Activated CD4-positive, alpha-beta T cell treated with anti-CD3 and anti-CD28 coated beads, Interleukin-2, amount 10 ng/mL, durations not matched to agents 24 days and 14 days (primary cell): ENCODE measurements around the gene SCMH1. TPM values are rescaled to one million over a fixed set of nuclear protein-coding genes. Genes with fewer than 3 reads are reported as not detected.
"Not testable (repeated sequence)": the region's sequence is repeated elsewhere in the genome, so short reads cannot be mapped to it uniquely, and the experiment has no call there.

Experiments
- DNase-seq: peaks from one replicate; pipeline ENCODE4 v3.0.0; 2022
- H3K27ac Mint-ChIP-seq: one replicate; pipeline ENCODE4 v1.8.0; 2022; ENCODE audit warnings: mild to moderate bottlenecking, mixed read lengths
- H3K27me3 Mint-ChIP-seq: one replicate; pipeline ENCODE4 v1.8.0; 2022; ENCODE audit warnings: mixed read lengths
- H3K36me3 Mint-ChIP-seq: one replicate; pipeline ENCODE4 v1.8.0; 2022; ENCODE audit warnings: low read depth, mild to moderate bottlenecking, mixed read lengths
- H3K4me1 Mint-ChIP-seq: one replicate; pipeline ENCODE4 v1.8.0; 2021; ENCODE audit warnings: mixed read lengths
- H3K4me3 Mint-ChIP-seq: one replicate; pipeline ENCODE4 v1.8.0; 2022; ENCODE audit warnings: mild to moderate bottlenecking, moderate library complexity, mixed read lengths
- H3K9me3 Mint-ChIP-seq: one replicate; pipeline ENCODE4 v1.8.0; 2021; ENCODE audit warnings: mixed read lengths
- intact Hi-C: fragments of 100-400 bp; cut with micrococcal nuclease; formaldehyde crosslinking; loops from one replicate; pipeline ENCODE4 v1.15.1; 2023
- total RNA-seq: library from RNA; stranded (reverse); gene quantifications from 2 replicates; pipeline ENCODE4 v1.2.3, GENCODE V29; 2022

The SCMH1 gene
- total RNA-seq, 1 donor from 2014 or later: 23.3 TPM

GRCh38 chr1:41240781-41241353, 1.2 kb downstream of the SCMH1 start:
- Mint-ChIP-seq H3K27ac (peak overlapping the region; percentile 80), H3K4me1 (peaks cover 19% of the 10 kb centered on the region), H3K36me3 (no peaks in the 10 kb centered on the region), H3K9me3 (no peaks in the 10 kb centered on the region), H3K4me3 (peak overlapping the region; percentile 82), H3K27me3 (no peaks in the 10 kb centered on the region)
- DNase-seq: no peak
- intact Hi-C loops: no loop called here

- Mint-ChIP-seq H3K36me3 (no peaks in the 10 kb centered on the region), H3K4me3 (peak overlapping the region; percentile 82), H3K27ac (no peak overlapping the region), H3K27me3 (no peaks in the 10 kb centered on the region), H3K4me1 (peaks cover 14% of the 10 kb centered on the region), H3K9me3 (no peaks in the 10 kb centered on the region)
- intact Hi-C loops: no loop called here
- peak; percentile 60 for DNase-seq
Measured at GRCh38 chr1:41239988-41240610, 2.0 kb downstream of the SCMH1 start.

DNA sequence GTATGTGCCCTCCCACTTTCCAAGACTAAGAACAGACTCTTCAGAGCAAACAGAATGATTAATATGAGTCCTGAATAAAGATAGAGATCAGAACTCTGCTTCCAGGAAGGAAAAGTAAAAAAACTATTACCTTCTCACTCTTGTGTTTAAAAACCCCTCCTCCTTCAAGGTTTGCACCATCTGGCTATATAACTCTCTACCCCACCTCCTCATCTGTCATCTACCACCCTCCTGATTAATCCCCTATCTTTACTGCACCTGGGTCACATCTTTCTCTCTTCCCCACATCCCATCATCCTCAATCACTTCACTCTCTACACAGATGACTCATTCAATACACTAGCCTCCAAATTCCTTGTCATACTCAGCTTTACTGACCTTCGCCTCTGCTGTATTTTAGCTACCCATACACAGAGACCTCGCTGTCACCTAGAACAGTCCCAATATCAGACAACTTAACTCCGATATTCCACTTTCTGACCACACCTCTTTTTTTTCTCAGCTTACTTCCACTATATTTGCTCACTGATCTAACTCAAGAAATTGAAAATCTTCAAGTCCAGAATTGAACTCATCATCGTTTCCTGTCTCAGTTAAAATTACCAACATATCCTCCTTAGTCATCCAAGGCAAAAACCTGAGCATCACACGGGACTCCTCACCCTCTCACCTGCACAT, 3.7 kb downstream of the SCMH1 start:
- no peaks in the 10 kb centered on the region for H3K9me3 Mint-ChIP-seq
- H3K4me3 Mint-ChIP-seq: no peak overlapping the region
- no peaks in the 10 kb centered on the region for H3K27me3 Mint-ChIP-seq
- no peak overlapping the region for H3K27ac Mint-ChIP-seq
- peaks cover 12% of the 10 kb centered on the region for H3K4me1 Mint-ChIP-seq
- no peaks in the 10 kb centered on the region for H3K36me3 Mint-ChIP-seq
- intact Hi-C loops: loop anchor here (1.0 kb wide), 1 partner anchor 254 kb away; no protein-coding TSS in a partner anchor
- DNase-seq: no peak

GRCh38 chr1:41236781-41237180, 5.3 kb downstream of the SCMH1 start:
- peak; percentile 26 for DNase-seq
- Mint-ChIP-seq H3K27me3 (no peaks in the 10 kb centered on the region), H3K4me3 (no peak overlapping the region), H3K4me1 (peaks cover 7% of the 10 kb centered on the region), H3K27ac (no peak overlapping the region), H3K9me3 (no peaks in the 10 kb centered on the region), H3K36me3 (no peaks in the 10 kb centered on the region)
- intact Hi-C loops: no loop called here

GRCh38 chr1:41235893-41236292, 6.2 kb downstream of the SCMH1 start:
- intact Hi-C loops: no loop called here
- DNase-seq: no peak
- Mint-ChIP-seq H3K27me3 (no peaks in the 10 kb centered on the region), H3K4me3 (no peak overlapping the region), H3K36me3 (no peaks in the 10 kb centered on the region), H3K4me1 (peaks cover 5% of the 10 kb centered on the region), H3K27ac (no peak overlapping the region), H3K9me3 (no peaks in the 10 kb centered on the region)

DNA sequence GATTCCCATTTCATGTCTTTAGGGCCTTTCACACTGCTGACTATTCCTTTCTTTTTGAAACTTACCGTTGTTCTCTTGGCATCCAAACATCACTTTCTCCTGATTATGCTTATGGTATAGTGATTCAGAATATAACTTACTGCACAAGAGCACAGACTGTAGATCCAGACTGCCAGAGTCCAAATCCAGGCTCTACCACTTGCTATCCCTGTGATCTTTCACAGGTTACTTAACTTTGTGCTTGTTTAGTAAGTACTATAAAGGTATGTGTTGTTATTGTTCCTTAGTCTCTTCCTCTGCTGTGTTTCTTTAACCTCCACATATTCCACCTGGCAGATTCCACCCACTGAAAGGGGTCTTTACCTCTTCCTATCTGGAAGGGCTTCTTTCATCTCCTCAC, 8.4 kb downstream of the SCMH1 start:
- no peaks in the 10 kb centered on the region for H3K9me3 Mint-ChIP-seq
- no peaks in the 10 kb centered on the region for H3K4me1 Mint-ChIP-seq
- H3K27me3 Mint-ChIP-seq: no peaks in the 10 kb centered on the region
- peaks cover 1% of the 10 kb centered on the region for H3K36me3 Mint-ChIP-seq
- H3K27ac Mint-ChIP-seq: no peak overlapping the region
- intact Hi-C loops: no loop called here
- no peak overlapping the region for H3K4me3 Mint-ChIP-seq
- DNase-seq: peak; percentile 16

- no peak overlapping the region for H3K4me3 Mint-ChIP-seq
- H3K27me3 Mint-ChIP-seq: no peaks in the 10 kb centered on the region
- intact Hi-C loops: no loop called here
- no peak for DNase-seq
- H3K36me3 Mint-ChIP-seq: peaks cover 3% of the 10 kb centered on the region
- H3K9me3 Mint-ChIP-seq: no peaks in the 10 kb centered on the region
- no peaks in the 10 kb centered on the region for H3K4me1 Mint-ChIP-seq
- no peak overlapping the region for H3K27ac Mint-ChIP-seq
Measured at GRCh38 chr1:41232305-41232704, 9.8 kb downstream of the SCMH1 start.

DNA sequence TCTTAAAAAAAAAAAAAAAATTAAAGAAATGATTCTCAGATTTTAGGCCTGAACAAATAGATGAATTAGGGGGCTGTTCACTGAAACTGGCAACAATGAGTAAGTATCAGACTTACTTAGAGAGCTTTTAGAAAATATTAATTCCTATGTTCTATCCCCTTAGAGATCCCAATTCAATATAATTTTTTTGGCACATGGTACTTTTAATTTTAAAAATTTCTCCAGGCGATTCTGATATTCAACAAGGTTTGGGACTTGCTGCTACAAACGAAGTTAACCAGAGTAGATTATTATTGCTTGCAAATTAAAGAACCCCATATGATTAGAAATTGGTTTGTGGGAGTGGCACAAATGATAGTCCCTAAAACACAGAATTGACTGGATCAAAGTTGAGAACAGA, 11.4 kb downstream of the SCMH1 start:
- H3K4me3 Mint-ChIP-seq: no peak overlapping the region
- H3K27ac Mint-ChIP-seq: no peak overlapping the region
- H3K36me3 Mint-ChIP-seq: peaks cover 3% of the 10 kb centered on the region
- H3K4me1 Mint-ChIP-seq: no peaks in the 10 kb centered on the region
- H3K9me3 Mint-ChIP-seq: no peaks in the 10 kb centered on the region
- H3K27me3 Mint-ChIP-seq: no peaks in the 10 kb centered on the region
- no peak for DNase-seq
- intact Hi-C loops: no loop called here

GRCh38 chr1:41229219-41229618, 12.9 kb downstream of the SCMH1 start:
- H3K27ac Mint-ChIP-seq, intact Hi-C loops, H3K27me3 Mint-ChIP-seq, H3K9me3 Mint-ChIP-seq, H3K36me3 Mint-ChIP-seq, H3K4me3 Mint-ChIP-seq, H3K4me1 Mint-ChIP-seq: not testable (repeated sequence)
- peak; percentile 33 for DNase-seq

- intact Hi-C loops: no loop called here
- H3K4me3 Mint-ChIP-seq: no peak overlapping the region
- H3K36me3 Mint-ChIP-seq: peaks cover 3% of the 10 kb centered on the region
- H3K27me3 Mint-ChIP-seq: no peaks in the 10 kb centered on the region
- H3K9me3 Mint-ChIP-seq: no peaks in the 10 kb centered on the region
- peaks cover 5% of the 10 kb centered on the region for H3K4me1 Mint-ChIP-seq
- no peak overlapping the region for H3K27ac Mint-ChIP-seq
- no peak for DNase-seq
Measured at GRCh38 chr1:41226815-41227434, 15.2 kb downstream of the SCMH1 start.

GRCh38 chr1:41225495-41225894, 16.6 kb downstream of the SCMH1 start:
- Mint-ChIP-seq H3K27me3 (no peaks in the 10 kb centered on the region), H3K27ac (no peak overlapping the region), H3K4me1 (peaks cover 6% of the 10 kb centered on the region), H3K36me3 (peaks cover 8% of the 10 kb centered on the region), H3K9me3 (peaks cover 1% of the 10 kb centered on the region), H3K4me3 (no peak overlapping the region)
- intact Hi-C loops: no loop called here
- no peak for DNase-seq

- intact Hi-C loops: no loop called here
- Mint-ChIP-seq H3K9me3 (peaks cover 4% of the 10 kb centered on the region), H3K4me3 (no peak overlapping the region), H3K4me1 (peaks cover 6% of the 10 kb centered on the region), H3K27me3 (no peaks in the 10 kb centered on the region), H3K27ac (no peak overlapping the region), H3K36me3 (peaks cover 20% of the 10 kb centered on the region)
- DNase-seq: peak; percentile 51
Measured at GRCh38 chr1:41222496-41222895, 19.6 kb downstream of the SCMH1 start.

DNA sequence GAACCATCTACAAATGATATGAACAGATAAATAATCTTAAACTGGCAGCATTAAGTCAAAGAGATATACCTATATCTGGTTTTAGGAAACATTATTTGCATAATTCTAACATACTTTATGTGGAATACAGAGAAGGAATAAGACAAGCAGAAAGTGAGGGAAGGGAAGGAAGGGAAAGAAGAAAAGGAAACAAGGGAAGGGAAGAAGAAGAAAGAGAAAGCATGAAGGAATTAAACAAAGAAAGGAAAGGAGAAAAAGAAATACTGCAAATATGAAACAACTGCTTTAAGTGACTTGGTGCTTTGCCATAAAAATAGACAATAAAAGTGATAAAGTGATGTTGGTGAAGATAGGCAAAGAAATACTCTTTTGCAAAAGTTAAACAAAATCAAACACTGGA, 20.1 kb downstream of the SCMH1 start:
- H3K4me1 Mint-ChIP-seq: peaks cover 6% of the 10 kb centered on the region
- peaks cover 20% of the 10 kb centered on the region for H3K36me3 Mint-ChIP-seq
- H3K9me3 Mint-ChIP-seq: peaks cover 4% of the 10 kb centered on the region
- intact Hi-C loops: no loop called here
- no peak for DNase-seq
- no peak overlapping the region for H3K27ac Mint-ChIP-seq
- H3K27me3 Mint-ChIP-seq: no peaks in the 10 kb centered on the region
- H3K4me3 Mint-ChIP-seq: no peak overlapping the region

DNA sequence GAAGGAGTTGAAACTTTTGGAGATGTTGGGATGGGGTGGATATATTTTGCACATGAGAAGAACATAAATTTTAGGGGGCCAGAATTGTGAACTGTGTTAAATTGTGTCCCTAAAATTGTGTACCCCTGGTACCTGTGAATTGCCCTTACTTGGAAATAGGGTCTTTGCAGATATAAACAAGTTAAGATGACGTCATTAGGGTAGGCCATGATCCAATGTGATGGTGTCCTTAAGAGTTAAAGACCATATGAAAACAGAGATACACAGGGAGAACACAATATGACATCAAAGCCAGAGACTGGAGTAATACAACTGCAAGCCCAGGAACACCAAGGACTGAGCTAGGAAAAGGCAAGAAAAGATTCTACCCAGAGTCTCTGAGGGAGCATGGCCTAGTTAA, 24.0 kb downstream of the SCMH1 start:
- H3K4me3 Mint-ChIP-seq: no peak overlapping the region

More for the DNA sequence above, 24.0 kb downstream of the SCMH1 start:
- no peak for DNase-seq
- H3K27me3 Mint-ChIP-seq: no peaks in the 10 kb centered on the region
- peaks cover 4% of the 10 kb centered on the region for H3K9me3 Mint-ChIP-seq
- H3K4me1 Mint-ChIP-seq: peaks cover 6% of the 10 kb centered on the region
- H3K27ac Mint-ChIP-seq: no peak overlapping the region
- peaks cover 22% of the 10 kb centered on the region for H3K36me3 Mint-ChIP-seq
- intact Hi-C loops: no loop called here
